GM21717 (cell line): ENCODE data around the gene MEF2A.

ENCODE experiments used
- ATAC-seq: cut with Tn5 transposase; IDR thresholded peaks from one replicate; pipeline ENCODE4 v1.9.1; 2021; ENCODE audit warnings: mild to moderate bottlenecking, moderate library complexity; ENCODE audit not compliant: unreplicated experiment

MEF2A gene

GRCh38 chr15:99562238-99562637 lies 3.5 kb upstream of the MEF2A start:
- no peak for ATAC-seq

GRCh38 chr15:99564221-99565048 lies 1.3 kb upstream of the MEF2A start:
- peak; percentile 41 for ATAC-seq

- ATAC-seq, result no peak
Measured at GRCh38 chr15:99565049-99565298, 810 bp upstream of the MEF2A start.

GRCh38 chr15:99566157-99566897 lies 543 bp downstream of the MEF2A start:
- ATAC-seq, result no peak

- ATAC-seq, result no peak
Measured at GRCh38 chr15:99568625-99569352, 3.0 kb downstream of the MEF2A start.

- no peak for ATAC-seq
Measured at GRCh38 chr15:99571299-99571698, 5.5 kb downstream of the MEF2A start.

- no peak for ATAC-seq
Measured at GRCh38 chr15:99574048-99574447, 8.3 kb downstream of the MEF2A start.

- ATAC-seq, result no peak
Measured at GRCh38 chr15:99574502-99574901, 8.7 kb downstream of the MEF2A start.

- ATAC-seq, result no peak
Measured at GRCh38 chr15:99578809-99579208, 13.0 kb downstream of the MEF2A start.

- no peak for ATAC-seq
Measured at GRCh38 chr15:99580076-99580475, 14.3 kb downstream of the MEF2A start.

GRCh38 chr15:99582508-99582960 lies 16.8 kb downstream of the MEF2A start:
- ATAC-seq, result no peak

- ATAC-seq, result no peak
Measured at GRCh38 chr15:99584081-99584600, 18.4 kb downstream of the MEF2A start.

GRCh38 chr15:99586121-99586520 lies 20.3 kb downstream of the MEF2A start:
- no peak for ATAC-seq

- no peak for ATAC-seq
Measured at GRCh38 chr15:99589801-99590200, 24.0 kb downstream of the MEF2A start.

GRCh38 chr15:99590913-99591646 lies 25.3 kb downstream of the MEF2A start:
- ATAC-seq, result no peak

GRCh38 chr15:99592145-99592791 lies 26.5 kb downstream of the MEF2A start:
- no peak for ATAC-seq

- no peak for ATAC-seq
Measured at GRCh38 chr15:99593070-99593469, 27.3 kb downstream of the MEF2A start.

GRCh38 chr15:99594916-99595315 lies 29.1 kb downstream of the MEF2A start:
- ATAC-seq, result no peak

- no peak for ATAC-seq
Measured at GRCh38 chr15:99598296-99598695, 32.5 kb downstream of the MEF2A start.

- ATAC-seq, result no peak
Measured at GRCh38 chr15:99603828-99604227, 38.0 kb downstream of the MEF2A start.
